NCI-H345 (cell line): ENCODE measurements around the gene LAMA5.
A peak's percentile ranks its signal among the peaks of the same experiment; 100 is the strongest.

Source experiments
- DNase-seq: peaks from one replicate; lab custom pipeline; 2025; lab: John Stamatoyannopoulos, UW

The LAMA5 gene

GRCh38 chr20:62359491-62360121 lies 7.5 kb downstream of the LAMA5 start:
- DNase-seq: no peak

- DNase-seq: peak; percentile 59
Observed at GRCh38 chr20:62359043-62359490, 8.0 kb downstream of the LAMA5 start.

GRCh38 chr20:62358171-62359042 lies 8.7 kb downstream of the LAMA5 start:
- peak; percentile 56 for DNase-seq

- DNase-seq: no peak
Observed at GRCh38 chr20:62357681-62358080, 9.4 kb downstream of the LAMA5 start.

- DNase-seq: peak; percentile 73
Observed at GRCh38 chr20:62357187-62357667, 9.9 kb downstream of the LAMA5 start.

GRCh38 chr20:62356589-62357186 lies 10.4 kb downstream of the LAMA5 start:
- DNase-seq: peak; percentile 68

- peak; percentile 48 for DNase-seq
Observed at GRCh38 chr20:62355878-62356588, 11.1 kb downstream of the LAMA5 start.

GRCh38 chr20:62355516-62355877 lies 11.6 kb downstream of the LAMA5 start:
- DNase-seq: peak; percentile 65

- DNase-seq: peak; percentile 74
Observed at GRCh38 chr20:62354811-62355341, 12.2 kb downstream of the LAMA5 start.

- DNase-seq: no peak
Observed at GRCh38 chr20:62354031-62354808, 12.9 kb downstream of the LAMA5 start.

GRCh38 chr20:62353289-62354030 lies 13.7 kb downstream of the LAMA5 start:
- no peak for DNase-seq

GRCh38 chr20:62352402-62353288 lies 14.5 kb downstream of the LAMA5 start:
- DNase-seq: peak; percentile 64

GRCh38 chr20:62351469-62352401 lies 15.4 kb downstream of the LAMA5 start:
- no peak for DNase-seq

- peak; percentile 99 for DNase-seq
Observed at GRCh38 chr20:62350629-62351422, 16.3 kb downstream of the LAMA5 start.

GRCh38 chr20:62350098-62350628 lies 16.9 kb downstream of the LAMA5 start:
- DNase-seq: peak; percentile 99

GRCh38 chr20:62349556-62350097 lies 17.5 kb downstream of the LAMA5 start:
- no peak for DNase-seq

GRCh38 chr20:62348604-62349003 lies 18.5 kb downstream of the LAMA5 start:
- DNase-seq: no peak
